K562 (cell line): ENCODE results near the gene HRH1. TPM values are rescaled to one million over a fixed set of nuclear protein-coding genes. Genes with fewer than 3 reads are reported as not detected.

Experiments used
- ATAC-seq: fragments of 200-7000 bp; cut with Tn5 transposase; 3 replicates; pipeline ENCODE4 v1.9.1; 2020; ENCODE audit warnings: moderate library complexity
- BruUV-seq: library from RNA; stranded (reverse); fragments of 400-500 nt; replicated peaks from 2 replicates; lab custom pipeline; 2021; lab: Mats Ljungman, UMichigan
- CTCF ChIA-PET: fragments of 300-600 bp; formaldehyde crosslinking; extraction: SDS; loops from one replicate; lab custom pipeline; 2021; ENCODE audit warnings: low intra/inter-chr PET ratio; lab: Yijun Ruan, JAX
- POLR2A ChIA-PET: fragments of 300-600, 350-650 bp; sonication (Branson Sonifier 250); formaldehyde crosslinking; extraction: SDS; loops from one replicate; lab custom pipeline; 2021; ENCODE audit warnings: antibody characterized with exemption, inconsistent platforms; lab: Yijun Ruan, JAX
- DNase-seq, 4 experiments: peaks; one replicate each; pipeline versions ENCODE4 v3.0.0 to v3.0.0-alpha.2; 2011 to 2018; ENCODE audit warnings: low spot score in 3 of 4, mixed read lengths in 3 of 4; ENCODE audit errors: extremely low read depth in 1 of 4
- FAIRE-seq: peaks from 2 replicates; lab custom pipeline; 2011; peaks lifted over from hg19 to GRCh38; lab: Jason Lieb, UNC
- H2AFZ ChIP-seq: 2 replicates; pipeline ENCODE4 v1.6.0; 2011; ENCODE audit warnings: low read depth, low read length, control low read depth, inconsistent platforms
- H3K27ac ChIP-seq: fragments of 200-600 bp; 3 replicates; pipeline ENCODE4 v1.8.0; 2011; ENCODE audit warnings: low read depth, mild to moderate bottlenecking, control low read depth, inconsistent platforms, low read length, moderate library complexity, mixed read lengths; ENCODE audit errors: extremely low read depth
- H3K27me3 ChIP-seq, 2 experiments: fragments of 300-600 bp in 1 of 2; 2 replicates in 1 of 2; 3 replicates in 1 of 2; pipeline versions ENCODE4 v1.6.0 to v1.8.0; 2011; ENCODE audit warnings: inconsistent platforms in 2 of 2, low read length in 2 of 2, mild to moderate bottlenecking in 1 of 2, mixed read lengths in 1 of 2, moderate library complexity in 1 of 2; ENCODE audit not compliant: control insufficient read depth in 2 of 2, insufficient read depth in 2 of 2
- H3K36me3 ChIP-seq: fragments of 300-600 bp; 3 replicates; pipeline ENCODE4 v1.8.0; 2011; ENCODE audit warnings: mild to moderate bottlenecking, low read length, inconsistent platforms; ENCODE audit not compliant: control insufficient read depth, insufficient read depth
- H3K4me1 ChIP-seq, 2 experiments: fragments of 200-600 bp in 1 of 2; replicated peaks in 1 of 2; 2 replicates in 1 of 2; 3 replicates in 1 of 2; pipeline versions ENCODE4 v1.5.1 to v1.8.0; 2011; ENCODE audit warnings: inconsistent platforms in 2 of 2, low read length in 2 of 2, mild to moderate bottlenecking in 1 of 2, mixed read lengths in 1 of 2, moderate library complexity in 1 of 2; ENCODE audit not compliant: control insufficient read depth in 2 of 2, insufficient read depth in 2 of 2
- H3K4me2 ChIP-seq: 2 replicates; pipeline ENCODE4 v1.6.1; 2011; ENCODE audit warnings: low read length, control low read depth, inconsistent platforms, mixed read lengths; ENCODE audit not compliant: insufficient read depth
- H3K4me3 ChIP-seq: fragments of 200-600 bp; sonication (generic), shearing (Covaris generic); 2 replicates; pipeline ENCODE4 v1.5.1; 2016; ENCODE audit warnings: control low read depth, inconsistent platforms
- H3K79me2 ChIP-seq: fragments of 200-600 bp; 3 replicates; pipeline ENCODE4 v1.8.0; 2011; ENCODE audit warnings: low read length, inconsistent platforms; ENCODE audit not compliant: control insufficient read depth, insufficient read depth
- H3K9ac ChIP-seq, 2 experiments: 2 replicates each; pipeline versions ENCODE4 v1.6.0 to v1.6.1; 2011; ENCODE audit warnings: low read depth in 2 of 2, low read length in 2 of 2, control low read depth in 1 of 2, inconsistent platforms in 1 of 2, mild to moderate bottlenecking in 1 of 2, mixed read lengths in 1 of 2; ENCODE audit not compliant: insufficient read depth in 1 of 2
- H3K9me1 ChIP-seq: one replicate; pipeline ENCODE4 v1.6.0; 2011; ENCODE audit warnings: inconsistent platforms, mild to moderate bottlenecking, low read length, moderate library complexity; ENCODE audit not compliant: control insufficient read depth, insufficient read depth
- H3K9me3 ChIP-seq: replicated peaks from 2 replicates; pipeline ENCODE4 v1.5.1; 2011; ENCODE audit warnings: low read depth, low read length, inconsistent platforms; ENCODE audit not compliant: control insufficient read depth, insufficient read depth
- H4K20me1 ChIP-seq: replicated peaks from 2 replicates; pipeline ENCODE4 v1.6.1; 2011; ENCODE audit warnings: low read length, inconsistent platforms, mixed read lengths; ENCODE audit not compliant: control insufficient read depth, insufficient read depth
- CTCF ChIP-seq, 3 experiments: IDR thresholded peaks in 2 of 3; conservative IDR thresholded peaks in 1 of 3; 2 replicates each; pipeline ENCODE4 v1.5.1; 2011 to 2012; ENCODE audit warnings: low read length in 3 of 3, mild to moderate bottlenecking in 3 of 3, control low read depth in 2 of 3, improper control_type of control experiment in 1 of 3, inconsistent platforms in 1 of 3, low read depth in 1 of 3, mixed read lengths in 1 of 3, moderate library complexity in 1 of 3; ENCODE audit not compliant: insufficient read depth in 2 of 3
- FOXO4 ChIP-seq: fragments of 450-650 bp; formaldehyde crosslinking; IDR thresholded peaks from 2 replicates; pipeline ENCODE4 v1.4.0; 2020; ENCODE audit warnings: mild to moderate bottlenecking, moderate library complexity
- HCFC1 ChIP-seq: IDR thresholded peaks from 2 replicates; pipeline ENCODE4 v1.6.1; 2012; ENCODE audit warnings: low read depth, low read length, improper control_type of control experiment
- HNRNPUL1 ChIP-seq: fragments of 200-400 bp; formaldehyde crosslinking; IDR thresholded peaks from 2 replicates; pipeline ENCODE4 v1.6.1; 2017; ENCODE audit warnings: low read length
- NEUROD1 ChIP-seq: fragments of 150-350 bp; IDR thresholded peaks from 2 replicates; pipeline ENCODE4 v1.6.1; 2014; ENCODE audit warnings: borderline replicate concordance, low read length, low read depth; ENCODE audit not compliant: partially characterized antibody
- NFIC ChIP-seq: fragments of 450-650 bp; IDR thresholded peaks from 2 replicates; pipeline ENCODE4 v1.6.1; 2017; ENCODE audit warnings: mild to moderate bottlenecking, inconsistent platforms
- POLR3A ChIP-seq: IDR thresholded peaks from 2 replicates; pipeline ENCODE4 v1.6.1; 2011; ENCODE audit warnings: borderline replicate concordance, mild to moderate bottlenecking, moderate library complexity; ENCODE audit not compliant: insufficient read length, insufficient read depth; ENCODE audit errors: extremely low read depth
- RNF219 ChIP-seq: fragments of 250-450 bp; sonication (Bioruptor Pico); IDR thresholded peaks from 2 replicates; pipeline ENCODE4 v1.5.0; 2022; ENCODE audit warnings: mild to moderate bottlenecking
- TAL1 ChIP-seq: fragments of 450-650 bp; IDR thresholded peaks from 2 replicates; pipeline ENCODE4 v1.6.1; 2016; ENCODE audit warnings: mild to moderate bottlenecking
- XRCC5 ChIP-seq: fragments of 200-400 bp; formaldehyde crosslinking; IDR thresholded peaks from 2 replicates; pipeline ENCODE4 v1.6.1; 2017; ENCODE audit warnings: low read depth, mild to moderate bottlenecking, low read length
- ZBTB9 ChIP-seq: fragments of 450-650 bp; formaldehyde crosslinking; IDR thresholded peaks from 2 replicates; pipeline ENCODE4 v1.4.0; 2020; ENCODE audit warnings: mild to moderate bottlenecking, moderate library complexity
- ZKSCAN8 ChIP-seq: fragments of 200-800 bp; sonication (Bioruptor generic); IDR thresholded peaks from 2 replicates; pipeline ENCODE4 v1.6.1; 2016; ENCODE audit warnings: missing genetic modification characterization, missing compliant biosample characterization
- WGBS: fragments of 100-300 bp; shearing (Covaris generic); methylation state at CpG from one replicate; pipeline ENCODE4 v1.1.6; 2016; ENCODE audit warnings: low coverage, mixed read lengths; ENCODE audit not compliant: insufficient coverage; ENCODE audit errors: missing lambda C conversion rate; 5-methylcytosine and 5-hydroxymethylcytosine counted together
- in situ Hi-C: fragments of 300-500 bp; cut with MboI; formaldehyde crosslinking; loops from 4 replicates; pipeline ENCODE4 v1.15.0; 2018; ENCODE audit warnings: inconsistent platforms, mixed read lengths
- intact Hi-C: fragments of 100-400 bp; cut with micrococcal nuclease; formaldehyde crosslinking; loops from 2 replicates; pipeline ENCODE4 v1.14.2; 2022
- polyA plus RNA-seq, 8 experiments: library from polyadenylated mRNA; depleted of rRNA in 4 of 8; stranded (reverse) in 5 of 8; unstranded in 3 of 8; fragments of >200 nt; fragmentation: Nextera tagmentation in 2 of 8; fragmentation: Illumina TruSeq in 1 of 8; extraction: Ambion mirVana in 2 of 8; extraction: Trizol in 1 of 8; gene quantifications; 2 replicates each; pipeline versions ENCODE4 v1.2.1 to v1.2.3, GENCODE V29; 2011 to 2014; ENCODE audit warnings: inconsistent platforms in 1 of 8, missing spikeins in 1 of 8
- total RNA-seq, 7 experiments: library from RNA; depleted of rRNA in 6 of 7; stranded (reverse); fragments of >200 nt in 6 of 7; fragmentation: Illumina TruSeq in 2 of 7; extraction: Trizol in 2 of 7; gene quantifications; 2 replicates each; pipeline versions ENCODE4 v1.2.1 to v1.2.3, GENCODE V29; 2011 to 2021; ENCODE audit warnings: low replicate concordance in 1 of 7

Gene HRH1
- total and polyA plus RNA-seq, 9 of the 15 experiments (the other 6 are each of a cell fraction or from before 2014, with no cell fraction given), result 0.03 to 0.15 (median 0.06) TPM; not detected in 1

- no peak for TF ChIP-seq NFIC
- no peak for TF ChIP-seq HNRNPUL1
- TF ChIP-seq POLR3A, result no peak
- TF ChIP-seq HCFC1, result no peak
- TF ChIP-seq FOXO4 (CRISPR knock-in tag), result no peak
- no peak for TF ChIP-seq NEUROD1
- no peak for TF ChIP-seq RNF219 (CRISPR knock-in tag)
- TF ChIP-seq TAL1, result no peak
- TF ChIP-seq ZKSCAN8 (CRISPR knock-in tag), result no peak
- no peak for TF ChIP-seq ZBTB9
- no peak for TF ChIP-seq CTCF (IDR thresholded peaks at IDR 0.05 in 2 of 3, conservative IDR thresholded peaks at IDR 0.05 in 1 of 3; ENCODE audit: insufficient read depth in 2 of 3, low read depth in 1 of 3, low read length in 3 of 3)
- no peak for TF ChIP-seq XRCC5
- WGBS, result 0% methylated on average over 3 of the region's 3 CpGs
- intact Hi-C loops, result no loop called here
- Histone ChIP-seq H2AFZ (no peak overlapping the region), H3K27me3 (peaks cover 54 to 75% of the 10 kb centered on the region in 2 experiments), H3K79me2 (no peaks in the 10 kb centered on the region), H3K4me2 (no peak overlapping the region), H3K36me3 (no peaks in the 10 kb centered on the region), H4K20me1 (no peaks in the 10 kb centered on the region; the same call in 1 of the 2 replicates), H3K9ac (no peak overlapping the region), H3K9me3 (no peaks in the 10 kb centered on the region), H3K27ac (no peak overlapping the region), H3K9me1 (no peaks in the 10 kb centered on the region), H3K4me1 (no peaks in the 10 kb centered on the region), H3K4me3 (no peak overlapping the region)
- ATAC-seq (no peak), DNase-seq (no peak), FAIRE-seq (no peak)
- BruUV-seq, result no TSS peak
- CTCF ChIA-PET, result no interaction called here
- in situ Hi-C loops, result no loop called here
- POLR2A ChIA-PET, result no interaction called here
Observed at GRCh38 chr3:11212299-11212608, 58.0 kb downstream of the HRH1 start.
